Activated naive CD8-positive, alpha-beta T cell treated with anti-CD3 and anti-CD28 coated beads, Interleukin-2, amount 50 U/mL, for 24 hours (primary cell): ENCODE measurements around the gene FMN1.

Source experiments
- ATAC-seq: fragments of 150-1000 bp; cut with Tn5 transposase; one replicate; pipeline ENCODE4 v1.10.0; 2021
- DNase-seq: peaks from one replicate; pipeline ENCODE4 v3.0.0; 2021
- H3K27ac Mint-ChIP-seq: one replicate; pipeline ENCODE4 v1.8.0; 2021; ENCODE audit warnings: mild to moderate bottlenecking, mixed read lengths
- H3K27me3 Mint-ChIP-seq: one replicate; pipeline ENCODE4 v1.8.0; 2021; ENCODE audit warnings: mixed read lengths
- H3K36me3 Mint-ChIP-seq: one replicate; pipeline ENCODE4 v1.8.0; 2021; ENCODE audit warnings: low read depth, mixed read lengths
- H3K4me1 Mint-ChIP-seq: one replicate; pipeline ENCODE4 v1.8.0; 2021; ENCODE audit warnings: mixed read lengths
- H3K4me3 Mint-ChIP-seq: one replicate; pipeline ENCODE4 v1.8.0; 2021; ENCODE audit warnings: mild to moderate bottlenecking, moderate library complexity, mixed read lengths
- H3K9me3 Mint-ChIP-seq: one replicate; pipeline ENCODE4 v1.8.0; 2021; ENCODE audit warnings: mixed read lengths

Gene FMN1

GRCh38 chr15:32833379-32833821 lies 361.1 kb downstream of the FMN1 start:
- Mint-ChIP-seq H3K4me3 (no peak overlapping the region), H3K27ac (no peak overlapping the region), H3K36me3 (no peaks in the 10 kb centered on the region), H3K27me3 (peaks cover 13% of the 10 kb centered on the region), H3K4me1 (no peaks in the 10 kb centered on the region), H3K9me3 (no peaks in the 10 kb centered on the region)
- no peak for ATAC-seq
- no peak for DNase-seq

- Mint-ChIP-seq H3K36me3 (no peaks in the 10 kb centered on the region), H3K4me3 (no peak overlapping the region), H3K27me3 (peaks cover 13% of the 10 kb centered on the region), H3K4me1 (no peaks in the 10 kb centered on the region), H3K27ac (no peak overlapping the region), H3K9me3 (no peaks in the 10 kb centered on the region)
- DNase-seq (no peak), ATAC-seq (no peak)
Measured at GRCh38 chr15:32831485-32831884, 363.0 kb downstream of the FMN1 start.

GRCh38 chr15:32830241-32830640 lies 364.3 kb downstream of the FMN1 start:
- DNase-seq (no peak), ATAC-seq (no peak)
- H3K4me3 Mint-ChIP-seq = no peak overlapping the region
- no peak overlapping the region for H3K27ac Mint-ChIP-seq
- no peaks in the 10 kb centered on the region for H3K36me3 Mint-ChIP-seq
- H3K9me3 Mint-ChIP-seq = no peaks in the 10 kb centered on the region
- H3K4me1 Mint-ChIP-seq = no peaks in the 10 kb centered on the region
- peaks cover 11% of the 10 kb centered on the region for H3K27me3 Mint-ChIP-seq

- H3K4me1 Mint-ChIP-seq = no peaks in the 10 kb centered on the region
- H3K27me3 Mint-ChIP-seq = peaks cover 8% of the 10 kb centered on the region
- H3K27ac Mint-ChIP-seq = no peak overlapping the region
- no peak for ATAC-seq
- H3K9me3 Mint-ChIP-seq = no peaks in the 10 kb centered on the region
- no peak for DNase-seq
- no peaks in the 10 kb centered on the region for H3K36me3 Mint-ChIP-seq
- H3K4me3 Mint-ChIP-seq = no peak overlapping the region
Measured at GRCh38 chr15:32829436-32829835, 365.1 kb downstream of the FMN1 start.

GRCh38 chr15:32828507-32829186 lies 365.9 kb downstream of the FMN1 start:
- no peaks in the 10 kb centered on the region for H3K36me3 Mint-ChIP-seq
- ATAC-seq (no peak), DNase-seq (no peak)
- no peaks in the 10 kb centered on the region for H3K9me3 Mint-ChIP-seq
- peaks cover 8% of the 10 kb centered on the region for H3K27me3 Mint-ChIP-seq
- no peaks in the 10 kb centered on the region for H3K4me1 Mint-ChIP-seq
- no peak overlapping the region for H3K4me3 Mint-ChIP-seq
- H3K27ac Mint-ChIP-seq = no peak overlapping the region

- Mint-ChIP-seq H3K4me3 (no peak overlapping the region), H3K27me3 (peaks cover 7% of the 10 kb centered on the region), H3K9me3 (no peaks in the 10 kb centered on the region), H3K27ac (no peak overlapping the region), H3K36me3 (no peaks in the 10 kb centered on the region), H3K4me1 (no peaks in the 10 kb centered on the region)
- DNase-seq (no peak), ATAC-seq (no peak)
Measured at GRCh38 chr15:32826685-32827084, 367.8 kb downstream of the FMN1 start.

- H3K27me3 Mint-ChIP-seq = peaks cover 7% of the 10 kb centered on the region
- H3K4me1 Mint-ChIP-seq = no peaks in the 10 kb centered on the region
- no peak overlapping the region for H3K4me3 Mint-ChIP-seq
- ATAC-seq (no peak), DNase-seq (no peak)
- H3K27ac Mint-ChIP-seq = no peak overlapping the region
- H3K9me3 Mint-ChIP-seq = no peaks in the 10 kb centered on the region
- H3K36me3 Mint-ChIP-seq = no peaks in the 10 kb centered on the region
Measured at GRCh38 chr15:32825219-32825618, 369.3 kb downstream of the FMN1 start.

- DNase-seq (no peak), ATAC-seq (no peak)
- H3K36me3 Mint-ChIP-seq = no peaks in the 10 kb centered on the region
- no peaks in the 10 kb centered on the region for H3K9me3 Mint-ChIP-seq
- no peak overlapping the region for H3K27ac Mint-ChIP-seq
- no peaks in the 10 kb centered on the region for H3K4me1 Mint-ChIP-seq
- no peak overlapping the region for H3K4me3 Mint-ChIP-seq
- peaks cover 7% of the 10 kb centered on the region for H3K27me3 Mint-ChIP-seq
Measured at GRCh38 chr15:32824777-32825176, 369.7 kb downstream of the FMN1 start.

GRCh38 chr15:32823750-32824149 lies 370.8 kb downstream of the FMN1 start:
- ATAC-seq (no peak), DNase-seq (no peak)
- Mint-ChIP-seq H3K27ac (no peak overlapping the region), H3K4me3 (no peak overlapping the region), H3K4me1 (no peaks in the 10 kb centered on the region), H3K27me3 (peaks cover 7% of the 10 kb centered on the region), H3K9me3 (no peaks in the 10 kb centered on the region), H3K36me3 (no peaks in the 10 kb centered on the region)

GRCh38 chr15:32822739-32823138 lies 371.8 kb downstream of the FMN1 start:
- Mint-ChIP-seq H3K4me3 (no peak overlapping the region), H3K27me3 (peaks cover 7% of the 10 kb centered on the region), H3K9me3 (no peaks in the 10 kb centered on the region), H3K4me1 (no peaks in the 10 kb centered on the region), H3K27ac (no peak overlapping the region), H3K36me3 (no peaks in the 10 kb centered on the region)
- DNase-seq (no peak), ATAC-seq (no peak)

GRCh38 chr15:32819448-32819847 lies 375.1 kb downstream of the FMN1 start:
- Mint-ChIP-seq H3K4me1 (no peaks in the 10 kb centered on the region), H3K27ac (no peak overlapping the region), H3K27me3 (peaks cover 5% of the 10 kb centered on the region), H3K36me3 (no peaks in the 10 kb centered on the region), H3K4me3 (no peak overlapping the region), H3K9me3 (no peaks in the 10 kb centered on the region)
- ATAC-seq = no peak
- DNase-seq = no peak

GRCh38 chr15:32818758-32819447 lies 375.6 kb downstream of the FMN1 start:
- H3K4me1 Mint-ChIP-seq = no peaks in the 10 kb centered on the region
- H3K4me3 Mint-ChIP-seq = no peak overlapping the region
- no peaks in the 10 kb centered on the region for H3K36me3 Mint-ChIP-seq
- ATAC-seq (no peak), DNase-seq (no peak)
- H3K27me3 Mint-ChIP-seq = peaks cover 5% of the 10 kb centered on the region
- no peaks in the 10 kb centered on the region for H3K9me3 Mint-ChIP-seq
- no peak overlapping the region for H3K27ac Mint-ChIP-seq

GRCh38 chr15:32817577-32817976 lies 376.9 kb downstream of the FMN1 start:
- Mint-ChIP-seq H3K36me3 (no peaks in the 10 kb centered on the region), H3K27me3 (peaks cover 5% of the 10 kb centered on the region), H3K4me1 (no peaks in the 10 kb centered on the region), H3K9me3 (no peaks in the 10 kb centered on the region), H3K4me3 (no peak overlapping the region), H3K27ac (no peak overlapping the region)
- DNase-seq (no peak), ATAC-seq (no peak)

- Mint-ChIP-seq H3K4me1 (peaks cover 4% of the 10 kb centered on the region), H3K27ac (no peak overlapping the region), H3K9me3 (no peaks in the 10 kb centered on the region), H3K36me3 (no peaks in the 10 kb centered on the region), H3K4me3 (no peak overlapping the region), H3K27me3 (peaks cover 14% of the 10 kb centered on the region)
- ATAC-seq (no peak), DNase-seq (no peak)
Measured at GRCh38 chr15:32807331-32807730, 387.2 kb downstream of the FMN1 start.

GRCh38 chr15:32803631-32804030 lies 390.9 kb downstream of the FMN1 start:
- Mint-ChIP-seq H3K4me3 (no peak overlapping the region), H3K27ac (no peak overlapping the region), H3K9me3 (no peaks in the 10 kb centered on the region), H3K4me1 (peaks cover 8% of the 10 kb centered on the region), H3K36me3 (no peaks in the 10 kb centered on the region), H3K27me3 (peaks cover 10% of the 10 kb centered on the region)
- ATAC-seq (no peak), DNase-seq (no peak)
